NCI-H524 (cell line): ENCODE data around the gene PLXND1.
"Not testable (repeated sequence)": the region's sequence is repeated elsewhere in the genome, so short reads cannot be mapped to it uniquely, and the experiment has no call there.

Experiments used
- DNase-seq, 2 experiments: peaks; one replicate each; lab custom pipeline; 2025; lab: John Stamatoyannopoulos, UW

The PLXND1 gene

GRCh38 chr3:129614435-129614834 lies 8.0 kb upstream of the PLXND1 start:
- no peak for DNase-seq

- DNase-seq = no peak
Observed at GRCh38 chr3:129613367-129613740, 6.9 kb upstream of the PLXND1 start.

- no peak for DNase-seq
Observed at GRCh38 chr3:129612534-129613366, 6.3 kb upstream of the PLXND1 start.

- no peak for DNase-seq
Observed at GRCh38 chr3:129611812-129612533, 5.5 kb upstream of the PLXND1 start.

- no peak for DNase-seq
Observed at GRCh38 chr3:129611446-129611800, 4.9 kb upstream of the PLXND1 start.

- DNase-seq = not testable (repeated sequence)
Observed at GRCh38 chr3:129610794-129611445, 4.4 kb upstream of the PLXND1 start.

GRCh38 chr3:129610276-129610675 lies 3.8 kb upstream of the PLXND1 start:
- no peak for DNase-seq

- no peak for DNase-seq
Observed at GRCh38 chr3:129609591-129610182, 3.2 kb upstream of the PLXND1 start.

- DNase-seq = no peak
Observed at GRCh38 chr3:129608936-129609590, 2.6 kb upstream of the PLXND1 start.

DNA sequence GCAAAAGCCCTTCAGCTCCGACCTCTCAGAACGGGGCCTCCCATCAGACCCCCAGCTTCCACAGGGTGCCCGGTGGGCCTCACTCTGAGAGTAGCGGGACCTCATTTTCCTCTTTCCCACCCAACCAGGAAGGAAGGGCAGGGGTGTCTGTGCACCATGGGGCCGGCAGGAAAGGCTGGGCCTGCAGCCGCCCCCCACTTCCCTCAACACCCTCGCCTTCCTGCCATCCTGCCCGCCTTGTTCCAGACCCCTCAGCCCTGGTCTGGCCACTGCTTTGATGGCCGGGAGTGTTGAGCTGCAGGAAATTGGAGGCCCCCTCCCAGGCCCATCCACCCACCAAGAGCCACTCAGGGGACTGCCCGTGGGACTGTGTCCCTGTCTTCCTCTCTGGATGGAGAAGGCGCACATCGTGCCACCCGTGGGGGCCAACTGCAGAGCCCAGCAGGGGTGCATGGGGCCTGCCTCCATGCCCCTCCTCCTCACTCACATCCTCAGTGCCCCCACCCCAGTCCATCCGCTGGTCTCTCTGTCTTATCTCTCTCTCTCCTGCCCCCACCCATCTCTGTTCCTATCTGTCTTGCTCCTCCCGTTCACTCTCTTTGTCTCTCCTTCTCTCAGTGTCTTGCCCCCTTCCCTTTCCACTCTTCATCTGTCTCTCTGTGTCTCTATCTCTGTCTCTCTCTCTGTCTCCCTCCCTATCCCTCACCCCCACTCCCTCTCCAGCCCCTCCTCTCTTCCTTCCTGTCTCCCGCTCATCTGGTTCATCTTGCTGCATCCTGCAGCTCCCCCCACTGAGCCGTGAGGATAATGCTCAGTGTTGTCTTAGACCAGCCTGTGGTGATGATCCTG lies 1.8 kb upstream of the PLXND1 start:
- DNase-seq = peak; percentile 36 to 65

DNA sequence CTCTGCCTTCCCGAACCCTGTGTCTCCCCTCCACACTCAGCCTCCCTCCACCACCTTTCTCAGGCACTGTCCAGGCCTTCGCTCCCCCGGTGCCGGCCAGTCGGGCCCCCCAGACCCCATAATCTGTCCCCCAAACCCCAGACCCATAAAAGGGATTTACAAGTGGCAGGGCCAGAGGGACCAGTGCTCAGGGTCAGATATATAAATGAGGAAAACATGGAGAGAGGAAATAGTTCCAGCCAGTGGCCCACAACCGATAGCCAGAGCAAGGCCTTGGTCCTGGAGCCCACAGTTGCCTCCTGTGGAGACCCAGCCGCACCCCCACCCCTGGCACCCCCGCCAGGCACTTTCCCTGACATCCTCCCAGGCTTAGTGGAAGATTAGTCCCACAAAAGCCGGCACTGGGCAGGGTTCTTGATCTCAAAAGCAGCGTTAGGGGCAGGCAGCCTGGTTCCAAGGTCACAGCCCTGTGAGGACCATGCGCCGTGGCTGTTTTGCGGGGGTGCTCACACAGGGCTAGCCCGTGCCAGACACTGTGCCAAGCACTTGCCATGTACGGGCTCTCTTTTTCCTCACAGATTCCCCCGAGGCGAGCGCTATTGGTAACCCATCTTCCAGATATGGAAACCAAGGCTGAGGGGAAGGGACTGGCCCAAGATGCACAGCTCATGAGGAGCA lies 1.1 kb upstream of the PLXND1 start:
- DNase-seq = no peak

GRCh38 chr3:129605922-129606635 lies 397 bp downstream of the PLXND1 start:
- DNase-seq = peak in 1 of 2 experiments; percentile 40

GRCh38 chr3:129605203-129605921 lies 1.1 kb downstream of the PLXND1 start:
- peak; percentile 58 to 69 for DNase-seq

DNA sequence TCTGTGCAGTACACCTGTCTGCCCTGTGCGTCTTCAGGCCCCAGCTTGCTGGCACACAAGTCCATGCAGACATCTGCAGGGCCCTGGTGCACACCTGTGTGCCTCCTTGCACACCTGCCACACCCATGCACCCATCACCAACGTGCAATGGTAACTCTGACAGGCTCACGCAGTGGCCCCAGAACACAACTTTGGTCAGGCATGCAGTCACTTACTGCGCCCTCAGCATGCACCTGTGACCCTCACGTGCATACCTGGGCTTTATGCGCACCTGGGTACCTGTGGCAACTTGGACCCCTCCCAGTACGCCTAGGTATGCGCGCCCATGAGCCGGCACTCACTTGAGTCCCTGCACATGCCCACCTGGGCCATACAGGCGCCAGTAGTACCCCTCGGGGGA lies 1.7 kb downstream of the PLXND1 start:
- no peak for DNase-seq

DNA sequence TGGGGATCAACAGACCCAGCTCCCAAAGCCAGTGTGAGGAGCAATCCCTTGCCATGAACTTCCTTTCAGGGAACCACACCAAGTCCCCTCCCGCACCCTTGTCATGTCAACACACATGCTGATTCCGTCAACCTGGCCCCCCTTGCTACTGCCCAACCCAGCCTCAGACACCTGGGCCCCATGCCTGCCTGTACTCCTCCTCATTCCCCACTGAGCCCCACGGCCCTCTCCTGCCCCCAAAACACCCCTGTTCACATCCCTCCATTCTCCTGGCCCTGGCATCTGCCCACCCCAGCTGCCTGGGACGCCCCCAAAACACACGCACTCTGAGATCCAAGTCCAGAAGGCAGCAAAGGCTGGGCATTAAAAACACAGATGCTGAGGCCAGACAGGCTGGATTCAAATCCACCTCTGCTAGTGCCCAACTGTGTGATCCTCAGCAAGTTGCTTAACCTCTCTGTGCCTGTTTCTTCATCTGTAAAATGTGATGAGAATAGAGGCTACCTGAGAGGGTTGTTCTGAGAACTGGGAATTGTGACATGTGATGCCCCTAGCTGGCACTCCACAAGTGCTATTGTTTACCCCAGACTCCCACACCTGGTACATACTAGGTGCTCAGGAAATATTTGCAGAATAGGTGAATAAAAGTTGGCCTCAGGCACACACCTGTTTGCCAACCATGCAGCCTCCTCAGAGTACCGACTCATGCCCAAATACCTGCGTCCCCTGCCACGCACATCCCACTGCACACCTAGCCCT lies 2.3 kb downstream of the PLXND1 start:
- no peak for DNase-seq

DNA sequence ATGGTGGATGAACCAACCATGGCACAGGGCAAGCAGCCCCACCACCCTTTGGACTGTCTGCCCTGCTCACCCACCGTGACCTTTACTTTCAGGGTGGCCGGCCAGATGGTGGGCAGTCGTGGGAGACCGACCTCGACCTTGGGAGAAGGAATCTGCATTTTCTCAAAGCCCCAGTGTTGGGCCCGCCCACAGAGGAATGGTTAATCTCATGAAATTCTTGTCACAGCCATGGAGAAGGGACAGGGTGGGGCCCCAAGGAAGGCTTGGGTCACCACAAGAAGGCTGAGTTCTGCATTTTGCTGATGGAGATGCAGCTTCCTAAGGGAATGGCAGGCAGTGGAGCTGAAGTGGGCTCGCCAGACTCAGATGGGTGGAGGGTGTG lies 2.9 kb downstream of the PLXND1 start:
- DNase-seq = no peak

GRCh38 chr3:129602730-129603560 lies 3.5 kb downstream of the PLXND1 start:
- DNase-seq = no peak

DNA sequence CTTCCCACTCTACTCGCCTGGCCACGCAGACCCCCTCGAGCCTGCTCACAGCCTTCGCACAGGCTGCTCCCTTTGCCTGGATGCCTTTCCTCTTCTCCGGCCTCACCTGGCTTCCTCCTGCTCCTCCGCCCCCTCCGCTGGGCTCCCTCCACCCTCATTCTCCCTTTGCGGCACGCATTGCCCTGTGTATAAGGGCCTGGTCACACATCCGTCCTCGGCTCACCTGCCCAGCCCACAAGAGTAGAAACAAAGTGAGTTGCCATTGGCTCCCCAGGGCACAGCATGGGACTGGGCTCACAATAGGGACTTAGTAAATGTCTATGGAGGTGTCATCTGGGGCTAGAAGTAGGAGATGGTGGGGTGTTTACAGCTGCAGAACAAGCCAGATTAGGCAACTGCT lies 4.2 kb downstream of the PLXND1 start:
- no peak for DNase-seq
